HUDEP-2 (cell line): ENCODE measurements around the gene EPHB4.
"Not testable (repeated sequence)": the region's sequence is repeated elsewhere in the genome, so short reads cannot be mapped to it uniquely, and the experiment has no call there.

Experiments
- DNase-seq, 76 experiments: peaks; one replicate each; lab custom pipeline; 2025; ENCODE audit not compliant: unreplicated experiment in 76 of 76; lab: John Stamatoyannopoulos, UW

EPHB4 gene

DNA sequence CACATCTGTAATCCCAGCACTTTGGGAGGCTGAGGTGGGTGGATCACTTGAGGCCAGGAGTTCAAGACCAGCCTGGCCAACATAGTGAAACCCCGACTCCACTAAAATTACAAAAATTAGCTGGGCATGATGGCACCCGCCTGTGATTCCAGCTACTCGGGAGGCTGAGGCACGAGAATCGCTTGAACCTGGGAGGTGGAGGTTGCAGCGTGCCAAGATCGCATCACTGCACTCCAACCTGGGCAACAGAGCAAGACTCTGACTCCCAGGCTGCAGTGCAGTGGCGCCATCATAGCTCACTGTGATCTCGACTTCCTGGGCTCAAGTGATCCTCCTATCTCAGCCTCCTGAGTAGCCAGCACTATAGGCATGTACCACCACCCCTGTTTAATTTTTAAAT, 27.6 kb upstream of the EPHB4 start:
- not testable (repeated sequence) for DNase-seq

DNA sequence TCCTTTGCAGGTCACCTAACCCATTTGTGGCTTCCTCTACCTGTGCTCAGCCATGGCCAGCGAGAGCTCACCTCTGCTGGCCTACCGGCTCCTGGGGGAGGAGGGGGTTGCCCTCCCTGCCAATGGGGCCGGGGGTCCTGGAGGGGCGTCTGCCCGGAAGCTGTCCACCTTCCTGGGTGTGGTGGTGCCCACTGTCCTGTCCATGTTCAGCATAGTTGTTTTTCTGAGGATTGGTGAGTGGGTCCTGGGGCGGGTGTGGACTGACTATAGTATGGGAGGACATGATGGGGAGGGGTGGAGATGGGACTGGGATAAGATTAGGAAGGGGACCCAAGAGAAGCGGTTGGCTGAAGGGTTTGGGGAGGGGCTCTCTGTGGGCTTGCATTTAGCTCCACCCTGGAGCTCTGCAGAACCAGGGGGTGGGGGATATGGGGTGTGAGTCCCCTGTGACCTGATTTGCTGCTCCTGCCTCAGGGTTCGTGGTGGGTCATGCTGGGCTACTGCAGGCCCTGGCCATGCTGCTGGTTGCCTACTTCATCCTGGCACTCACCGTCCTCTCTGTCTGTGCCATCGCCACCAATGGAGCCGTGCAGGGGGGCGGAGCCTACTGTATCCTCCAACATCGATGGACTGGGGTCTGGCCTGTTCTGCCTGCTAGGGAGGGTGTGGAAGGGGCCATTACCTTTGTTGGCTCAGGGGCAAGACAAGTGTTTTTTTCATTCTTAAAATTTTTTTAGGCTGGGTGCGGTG, 27.0 kb upstream of the EPHB4 start:
- DNase-seq, result no peak

DNA sequence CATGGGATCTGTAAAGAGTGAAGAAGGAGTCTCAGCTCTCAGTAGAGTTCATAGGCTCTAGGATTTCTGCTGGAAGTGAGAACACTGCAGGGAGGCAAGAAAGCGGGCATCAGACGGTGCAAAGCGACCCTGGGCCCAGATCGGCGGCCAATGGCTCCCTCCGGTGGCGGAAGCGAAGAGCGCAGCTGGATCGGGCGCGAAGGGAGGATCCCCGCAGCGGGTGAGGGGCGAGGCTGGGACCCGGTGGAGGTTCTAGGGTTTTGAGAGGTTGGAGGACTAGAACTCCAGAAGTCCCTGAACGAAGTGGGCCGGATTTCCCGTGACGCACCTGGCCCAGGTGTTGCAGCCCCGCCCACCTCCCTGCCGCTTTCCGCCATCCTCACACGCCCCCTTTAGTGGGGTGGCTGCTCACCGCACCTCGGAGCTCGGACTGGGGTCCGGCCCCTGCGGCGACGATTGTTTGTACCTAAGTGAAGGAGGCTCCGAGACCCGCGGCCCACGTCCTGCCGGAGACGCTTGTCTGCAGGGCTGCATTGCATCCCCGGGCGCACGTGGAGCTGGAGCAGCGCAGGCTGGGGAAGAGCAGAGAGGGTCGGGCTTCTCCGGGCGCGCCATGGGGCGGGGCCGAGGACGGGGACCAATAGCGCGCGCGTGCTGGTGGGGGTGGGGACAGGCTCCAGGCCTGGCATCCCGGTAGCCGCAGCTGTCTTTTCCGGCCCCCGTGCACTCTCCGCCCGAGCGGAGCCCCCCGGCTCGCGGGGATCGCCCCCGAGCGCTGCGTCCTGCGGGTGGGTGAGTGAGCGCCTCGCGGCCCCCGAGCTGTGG, 24.9 kb upstream of the EPHB4 start, which contains the start of gene SLC12A9:
TSS of gene SLC12A9 (plus strand) at position 666 of the 825 bp plus-strand sequence. CDS start 1,485 bp downstream, outside the sequence.
- DNase-seq, result peak in 73 of 76 experiments; percentile 25 to 91 (median 81)

DNA sequence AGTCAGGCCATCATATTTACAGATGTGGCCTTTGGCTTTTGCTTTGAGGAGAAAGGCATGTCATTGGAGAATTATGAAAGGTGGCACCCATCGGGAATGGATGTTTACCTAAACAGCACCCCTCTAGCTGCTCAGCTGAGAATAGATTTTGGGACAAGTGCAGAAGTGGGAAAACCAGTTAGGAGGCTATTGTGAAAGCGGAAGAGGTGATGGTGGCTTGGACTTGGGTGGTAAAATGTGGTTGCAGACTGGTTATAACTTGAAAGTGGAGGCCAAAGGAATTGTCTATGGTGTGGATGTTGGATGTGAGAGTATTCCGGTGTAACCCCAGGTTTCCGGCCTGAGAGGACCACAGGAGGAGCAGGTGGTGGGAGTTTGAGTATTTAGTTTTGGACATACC, 20.0 kb upstream of the EPHB4 start:
- no peak for DNase-seq

- no peak for DNase-seq
Measured at GRCh38 chr7:100840470-100841100, 13.3 kb upstream of the EPHB4 start.

DNA sequence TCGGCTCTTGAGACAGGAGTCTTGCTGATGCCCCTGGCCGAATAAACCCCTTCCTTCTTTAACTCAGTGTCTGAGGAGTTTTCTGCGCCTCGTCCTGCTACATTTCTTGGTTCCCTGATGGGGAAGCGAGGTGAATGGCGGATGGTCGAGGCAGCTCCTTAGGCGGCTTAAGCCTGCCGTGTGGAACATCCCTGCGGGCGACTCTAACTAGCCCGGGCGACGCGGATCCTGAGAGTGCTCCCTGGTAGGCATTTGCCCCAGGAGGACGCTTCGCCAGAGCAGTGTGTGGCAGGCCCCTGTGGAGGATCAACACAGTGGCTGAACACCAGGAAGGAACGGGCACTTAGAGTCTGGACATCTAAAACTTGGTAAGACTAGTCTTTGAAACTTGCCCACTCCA, 12.0 kb upstream of the EPHB4 start:
- DNase-seq, result no peak

DNA sequence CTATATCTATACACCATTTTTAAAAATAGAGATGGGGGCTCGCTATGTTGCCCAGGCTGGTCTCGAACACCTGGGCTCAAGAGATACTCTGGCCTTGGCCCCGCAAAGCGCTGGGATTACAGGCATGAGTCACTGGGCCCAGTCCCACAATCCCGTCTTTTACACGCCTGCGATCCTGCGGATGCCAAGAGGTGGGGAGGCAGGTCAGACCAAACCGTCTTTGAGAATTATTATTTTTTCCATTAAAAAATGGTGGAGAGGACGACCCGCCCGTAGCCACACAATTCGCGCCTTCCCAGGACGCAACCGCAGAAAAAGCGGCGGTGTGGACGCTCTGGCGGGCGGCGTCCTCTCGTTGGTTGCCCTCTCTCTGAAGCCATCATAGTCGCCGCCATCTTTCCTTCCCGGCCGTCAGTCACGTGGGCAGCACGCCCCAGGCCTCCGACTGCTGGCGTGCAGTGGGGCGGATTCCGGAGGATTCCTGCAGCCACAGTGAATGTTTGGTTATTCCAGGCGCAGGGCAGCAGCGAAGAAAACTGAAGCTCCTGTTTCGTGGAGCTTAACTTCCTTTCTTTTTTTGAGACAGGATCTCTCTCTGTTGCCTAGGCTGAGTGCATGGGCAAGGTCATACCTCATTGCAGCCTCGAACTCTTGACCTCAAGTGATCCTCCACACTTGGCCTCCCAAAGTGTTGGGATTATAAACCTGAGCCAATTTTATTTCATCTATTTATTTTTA, 9.9 kb upstream of the EPHB4 start:
- DNase-seq, result peak in 73 of 76 experiments; percentile 16 to 91 (median 83)

DNA sequence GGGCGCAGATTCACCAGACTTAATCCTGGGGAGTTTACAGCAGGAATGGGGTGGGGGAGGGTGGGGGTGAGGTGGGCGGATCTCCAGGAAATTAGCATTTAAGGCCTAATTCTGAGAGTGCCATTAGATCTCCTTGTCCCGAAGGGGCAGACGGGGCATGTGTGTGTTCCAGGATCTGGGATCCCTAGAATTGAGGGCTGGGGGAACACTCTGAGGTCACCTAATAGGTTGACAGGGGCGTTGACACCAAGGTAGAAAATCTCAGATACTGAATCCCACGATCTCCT, 9.4 kb upstream of the EPHB4 start:
- no peak for DNase-seq

DNA sequence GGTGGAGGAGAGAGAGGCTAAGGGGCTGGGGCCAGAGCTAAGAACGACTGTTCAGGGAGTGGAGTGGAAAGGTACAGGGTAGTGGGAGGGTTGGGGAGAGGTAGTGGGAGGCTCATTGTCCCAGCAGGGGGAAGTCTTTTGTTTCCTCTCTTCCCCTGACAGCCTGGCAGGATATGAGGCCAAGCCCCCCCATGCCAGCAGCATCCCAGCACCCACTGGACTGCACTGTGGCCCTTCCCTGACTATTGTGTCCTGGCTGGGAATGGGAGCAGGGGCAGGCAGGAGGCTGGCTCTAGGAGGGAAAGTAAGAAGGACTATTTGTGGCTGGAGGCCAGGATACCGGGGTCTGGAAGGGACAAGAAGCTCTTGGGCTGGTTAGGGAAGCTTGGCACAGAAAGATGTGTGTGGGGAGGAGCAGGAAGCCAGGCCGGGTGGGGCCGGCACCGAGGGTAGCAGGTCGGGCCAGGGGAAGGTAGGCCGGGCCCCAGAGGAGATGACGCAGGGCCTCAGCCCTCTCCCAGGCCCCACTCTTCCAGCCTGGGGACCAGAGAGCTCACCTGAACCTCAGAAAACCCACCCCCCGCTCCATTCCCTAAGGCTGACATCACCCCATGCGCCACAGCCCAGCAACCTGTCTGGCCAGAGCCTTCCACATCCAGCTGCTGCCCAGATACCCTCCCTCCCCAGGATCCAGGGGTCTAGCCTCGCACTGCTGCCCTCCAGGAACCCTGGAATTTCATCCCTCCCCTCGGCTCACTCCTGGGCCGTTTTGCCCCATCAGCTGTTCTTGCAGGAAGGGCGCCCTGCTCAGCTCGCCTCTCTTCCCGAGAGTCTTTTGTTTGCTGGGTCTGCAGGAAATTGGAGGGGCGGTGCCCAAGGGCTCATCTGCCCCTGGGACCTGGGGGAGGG, 8.8 kb upstream of the EPHB4 start:
- DNase-seq, result peak in 13 of 76 experiments; percentile 2 to 53 (median 23)

GRCh38 chr7:100832281-100832633, 4.9 kb upstream of the EPHB4 start:
- DNase-seq, result no peak

DNA sequence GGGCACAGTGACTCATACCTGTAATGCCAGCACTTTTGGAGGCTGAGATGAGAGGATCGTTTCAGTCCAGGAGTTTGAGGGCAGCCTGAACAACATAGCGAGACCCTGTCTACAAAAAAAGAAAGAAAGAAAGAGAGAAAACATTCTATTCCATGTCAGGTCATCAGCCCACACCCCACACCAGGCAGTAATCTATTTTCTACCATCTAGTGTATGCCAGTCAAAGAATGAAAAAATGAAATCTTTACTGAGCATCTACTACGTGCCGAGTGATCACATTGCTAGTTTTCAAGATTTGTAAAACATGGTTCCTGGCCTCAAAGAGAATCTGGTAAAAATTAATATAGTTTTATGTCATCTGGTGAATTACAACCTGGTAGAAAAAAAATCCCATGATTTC, 3.1 kb upstream of the EPHB4 start:
- DNase-seq, result no peak

- peak in 75 of 76 experiments; percentile 15 to 87 (median 72) for DNase-seq
Measured at GRCh38 chr7:100829150-100829716, 1.9 kb upstream of the EPHB4 start.

DNA sequence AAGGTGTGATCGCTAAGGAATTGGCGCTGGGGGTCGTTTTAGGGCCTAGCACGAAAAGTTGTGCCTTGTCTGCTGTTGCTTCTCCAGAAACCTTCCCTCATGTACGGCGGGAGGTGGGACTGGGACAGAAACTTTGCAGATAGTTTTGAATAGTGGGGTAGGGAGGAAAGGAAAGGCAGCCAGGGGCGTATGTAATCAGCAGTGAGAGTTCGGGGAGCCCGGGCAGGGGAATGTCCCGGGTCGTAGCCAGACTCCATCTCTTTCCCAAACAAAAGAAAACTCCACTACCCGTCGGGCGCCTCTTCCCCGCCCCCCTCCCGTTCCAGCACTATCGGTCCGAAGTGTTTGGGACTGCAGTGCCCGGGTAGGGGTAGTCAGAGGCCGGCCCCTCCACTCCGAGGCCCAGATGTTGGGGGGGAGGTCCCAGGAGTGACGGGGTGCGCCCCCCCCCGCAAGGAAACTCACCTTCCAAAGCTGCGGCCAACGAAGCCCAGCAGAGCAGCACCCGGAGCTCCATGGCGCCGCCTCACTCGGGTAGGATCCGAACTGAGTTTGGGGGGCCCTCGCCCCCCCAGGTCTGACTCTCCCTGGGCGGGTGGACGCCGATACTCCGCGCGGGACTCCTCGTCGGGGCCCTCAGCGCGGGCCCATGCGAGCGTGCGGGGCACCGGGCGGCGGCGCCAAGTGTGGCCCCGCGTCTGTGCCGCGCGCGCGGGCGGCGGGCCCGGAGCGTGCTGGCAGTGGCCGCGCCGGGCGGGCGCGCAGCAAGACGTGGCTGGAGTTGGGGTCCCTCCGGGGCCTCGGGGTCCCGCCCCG, 601 bp downstream of the EPHB4 start:
- DNase-seq, result peak in 6 of 76 experiments; percentile 18 to 42 (median 28)

GRCh38 chr7:100825751-100826513, 1.4 kb downstream of the EPHB4 start:
- peak in 29 of 76 experiments; percentile 2 to 48 (median 22) for DNase-seq

DNA sequence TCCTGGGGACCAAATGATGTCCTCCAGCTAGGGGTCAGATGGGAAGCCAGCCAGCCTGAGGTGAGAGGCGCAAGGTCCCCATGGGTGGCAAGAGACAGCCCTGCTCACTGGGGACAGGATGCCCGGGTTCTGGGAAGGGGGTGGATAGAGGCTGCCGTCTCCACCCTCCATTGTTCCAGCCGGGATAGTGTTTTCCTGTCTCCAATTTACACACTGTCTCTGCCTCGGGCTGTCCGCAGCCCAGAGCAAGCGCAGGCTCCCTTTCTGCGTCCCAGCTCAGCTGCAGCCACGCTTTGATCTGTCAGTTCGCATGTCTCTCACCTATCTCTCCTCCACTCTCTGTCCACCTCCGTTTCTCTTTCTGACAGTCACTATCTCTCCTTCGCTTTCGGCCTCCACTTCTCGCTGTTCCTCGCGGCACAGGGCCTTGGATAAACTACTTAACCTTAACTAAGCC, 2.1 kb downstream of the EPHB4 start:
- no peak for DNase-seq

GRCh38 chr7:100824499-100825214, 2.7 kb downstream of the EPHB4 start:
- no peak for DNase-seq

- no peak for DNase-seq
Measured at GRCh38 chr7:100823534-100823933, 3.8 kb downstream of the EPHB4 start.
